Measurements from ENCODE around the gene AK9.

AK9 gene

DNA sequence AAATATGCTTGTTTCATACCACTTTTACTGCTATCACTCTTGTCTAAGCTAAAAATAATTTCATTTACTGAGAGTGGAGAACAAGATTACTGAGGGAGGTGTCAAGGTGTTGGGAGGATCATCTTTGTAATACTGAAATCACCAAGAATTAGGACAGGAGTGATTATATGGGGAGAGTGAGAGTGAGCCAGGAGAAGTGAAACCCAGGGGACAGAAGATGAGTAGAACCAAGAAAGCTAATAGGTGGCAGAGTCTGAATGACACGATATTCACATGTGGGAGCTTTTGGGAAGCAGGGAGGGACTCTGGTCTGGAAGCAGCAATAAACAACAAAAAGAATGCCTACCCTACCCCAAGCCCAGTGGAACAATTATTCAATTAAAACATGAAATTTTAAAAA, 58.6 kb downstream of the AK9 start (continued):
- TF ChIP-seq, protein P1, sequence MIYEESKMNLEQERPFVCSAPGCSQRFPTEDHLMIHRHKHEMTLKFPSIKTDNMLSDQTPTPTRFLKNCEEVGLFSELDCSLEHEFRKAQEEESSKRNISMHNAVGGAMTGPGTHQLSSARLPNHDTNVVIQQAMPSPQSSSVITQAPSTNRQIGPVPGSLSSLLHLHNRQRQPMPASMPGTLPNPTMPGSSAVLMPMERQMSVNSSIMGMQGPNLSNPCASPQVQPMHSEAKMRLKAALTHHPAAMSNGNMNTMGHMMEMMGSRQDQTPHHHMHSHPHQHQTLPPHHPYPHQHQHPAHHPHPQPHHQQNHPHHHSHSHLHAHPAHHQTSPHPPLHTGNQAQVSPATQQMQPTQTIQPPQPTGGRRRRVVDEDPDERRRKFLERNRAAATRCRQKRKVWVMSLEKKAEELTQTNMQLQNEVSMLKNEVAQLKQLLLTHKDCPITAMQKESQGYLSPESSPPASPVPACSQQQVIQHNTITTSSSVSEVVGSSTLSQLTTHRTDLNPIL (CRISPR knock-in tag; IDR thresholded peaks at IDR 0.05; ENCODE audit: low read depth) = no peak
- no peak for TF ChIP-seq ZFP3 (CRISPR knock-in tag; IDR thresholded peaks at IDR 0.05)
- no peak for TF ChIP-seq ISL1 (CRISPR knock-in tag; IDR thresholded peaks at IDR 0.05)
- TF ChIP-seq ZNF565 (CRISPR knock-in tag; conservative IDR thresholded peaks at IDR 0.05; ENCODE audit: low read depth) = no peak
- no peak for TF ChIP-seq ZC3H10 (CRISPR knock-in tag; IDR thresholded peaks at IDR 0.05)
- no peak for TF ChIP-seq OSR1 (CRISPR knock-in tag; IDR thresholded peaks at IDR 0.05)
- no peak for TF ChIP-seq ZNF70 (CRISPR knock-in tag; IDR thresholded peaks at IDR 0.05)
- no peak for TF ChIP-seq ZFP30 (CRISPR knock-in tag; IDR thresholded peaks at IDR 0.05)
- no peak for TF ChIP-seq BACH2 (CRISPR knock-in tag; IDR thresholded peaks at IDR 0.05; ENCODE audit: borderline replicate concordance)

DNA sequence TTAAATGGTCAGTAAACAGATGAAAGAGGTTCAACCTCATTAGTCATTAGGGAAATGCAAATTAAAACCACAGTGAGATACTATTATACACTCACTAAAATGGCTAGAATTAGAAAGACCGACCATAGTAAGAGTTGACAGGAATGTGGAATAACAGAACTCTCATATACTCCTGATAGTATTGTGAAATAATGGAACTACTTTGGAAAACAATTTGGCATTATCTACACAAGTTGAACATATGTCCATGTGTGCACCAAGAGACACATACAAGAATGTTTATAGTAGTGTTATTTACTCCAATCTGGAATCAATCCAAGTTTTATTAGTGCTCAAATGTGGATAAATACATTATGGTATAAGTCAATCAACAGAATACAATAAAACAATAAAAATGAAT, 59.6 kb downstream of the AK9 start:
- ATAC-seq = no peak
- TF ChIP-seq, protein P2, sequence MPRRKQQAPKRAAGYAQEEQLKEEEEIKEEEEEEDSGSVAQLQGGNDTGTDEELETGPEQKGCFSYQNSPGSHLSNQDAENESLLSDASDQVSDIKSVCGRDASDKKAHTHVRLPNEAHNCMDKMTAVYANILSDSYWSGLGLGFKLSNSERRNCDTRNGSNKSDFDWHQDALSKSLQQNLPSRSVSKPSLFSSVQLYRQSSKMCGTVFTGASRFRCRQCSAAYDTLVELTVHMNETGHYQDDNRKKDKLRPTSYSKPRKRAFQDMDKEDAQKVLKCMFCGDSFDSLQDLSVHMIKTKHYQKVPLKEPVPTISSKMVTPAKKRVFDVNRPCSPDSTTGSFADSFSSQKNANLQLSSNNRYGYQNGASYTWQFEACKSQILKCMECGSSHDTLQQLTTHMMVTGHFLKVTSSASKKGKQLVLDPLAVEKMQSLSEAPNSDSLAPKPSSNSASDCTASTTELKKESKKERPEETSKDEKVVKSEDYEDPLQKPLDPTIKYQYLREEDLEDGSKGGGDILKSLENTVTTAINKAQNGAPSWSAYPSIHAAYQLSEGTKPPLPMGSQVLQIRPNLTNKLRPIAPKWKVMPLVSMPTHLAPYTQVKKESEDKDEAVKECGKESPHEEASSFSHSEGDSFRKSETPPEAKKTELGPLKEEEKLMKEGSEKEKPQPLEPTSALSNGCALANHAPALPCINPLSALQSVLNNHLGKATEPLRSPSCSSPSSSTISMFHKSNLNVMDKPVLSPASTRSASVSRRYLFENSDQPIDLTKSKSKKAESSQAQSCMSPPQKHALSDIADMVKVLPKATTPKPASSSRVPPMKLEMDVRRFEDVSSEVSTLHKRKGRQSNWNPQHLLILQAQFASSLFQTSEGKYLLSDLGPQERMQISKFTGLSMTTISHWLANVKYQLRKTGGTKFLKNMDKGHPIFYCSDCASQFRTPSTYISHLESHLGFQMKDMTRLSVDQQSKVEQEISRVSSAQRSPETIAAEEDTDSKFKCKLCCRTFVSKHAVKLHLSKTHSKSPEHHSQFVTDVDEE (CRISPR knock-in tag; IDR thresholded peaks at IDR 0.05) = no peak
- TF ChIP-seq BACH2 (CRISPR knock-in tag; IDR thresholded peaks at IDR 0.05; ENCODE audit: borderline replicate concordance) (no peak), ZNF565 (CRISPR knock-in tag; conservative IDR thresholded peaks at IDR 0.05; ENCODE audit: low read depth) (no peak), RARB (CRISPR knock-in tag; IDR thresholded peaks at IDR 0.05) (no peak), ZNF8 (CRISPR knock-in tag; IDR thresholded peaks at IDR 0.05) (no peak), GLIS3 (CRISPR knock-in tag; IDR thresholded peaks at IDR 0.05) (no peak), ZFP30 (CRISPR knock-in tag; IDR thresholded peaks at IDR 0.05) (no peak)
- TF ChIP-seq, protein P3, sequence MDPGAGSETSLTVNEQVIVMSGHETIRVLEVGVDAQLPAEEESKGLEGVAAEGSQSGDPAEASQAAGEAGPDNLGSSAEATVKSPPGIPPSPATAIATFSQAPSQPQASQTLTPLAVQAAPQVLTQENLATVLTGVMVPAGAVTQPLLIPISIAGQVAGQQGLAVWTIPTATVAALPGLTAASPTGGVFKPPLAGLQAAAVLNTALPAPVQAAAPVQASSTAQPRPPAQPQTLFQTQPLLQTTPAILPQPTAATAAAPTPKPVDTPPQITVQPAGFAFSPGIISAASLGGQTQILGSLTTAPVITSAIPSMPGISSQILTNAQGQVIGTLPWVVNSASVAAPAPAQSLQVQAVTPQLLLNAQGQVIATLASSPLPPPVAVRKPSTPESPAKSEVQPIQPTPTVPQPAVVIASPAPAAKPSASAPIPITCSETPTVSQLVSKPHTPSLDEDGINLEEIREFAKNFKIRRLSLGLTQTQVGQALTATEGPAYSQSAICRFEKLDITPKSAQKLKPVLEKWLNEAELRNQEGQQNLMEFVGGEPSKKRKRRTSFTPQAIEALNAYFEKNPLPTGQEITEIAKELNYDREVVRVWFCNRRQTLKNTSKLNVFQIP (CRISPR knock-in tag; IDR thresholded peaks at IDR 0.05; ENCODE audit: borderline replicate concordance, low read depth) = no peak

DNA sequence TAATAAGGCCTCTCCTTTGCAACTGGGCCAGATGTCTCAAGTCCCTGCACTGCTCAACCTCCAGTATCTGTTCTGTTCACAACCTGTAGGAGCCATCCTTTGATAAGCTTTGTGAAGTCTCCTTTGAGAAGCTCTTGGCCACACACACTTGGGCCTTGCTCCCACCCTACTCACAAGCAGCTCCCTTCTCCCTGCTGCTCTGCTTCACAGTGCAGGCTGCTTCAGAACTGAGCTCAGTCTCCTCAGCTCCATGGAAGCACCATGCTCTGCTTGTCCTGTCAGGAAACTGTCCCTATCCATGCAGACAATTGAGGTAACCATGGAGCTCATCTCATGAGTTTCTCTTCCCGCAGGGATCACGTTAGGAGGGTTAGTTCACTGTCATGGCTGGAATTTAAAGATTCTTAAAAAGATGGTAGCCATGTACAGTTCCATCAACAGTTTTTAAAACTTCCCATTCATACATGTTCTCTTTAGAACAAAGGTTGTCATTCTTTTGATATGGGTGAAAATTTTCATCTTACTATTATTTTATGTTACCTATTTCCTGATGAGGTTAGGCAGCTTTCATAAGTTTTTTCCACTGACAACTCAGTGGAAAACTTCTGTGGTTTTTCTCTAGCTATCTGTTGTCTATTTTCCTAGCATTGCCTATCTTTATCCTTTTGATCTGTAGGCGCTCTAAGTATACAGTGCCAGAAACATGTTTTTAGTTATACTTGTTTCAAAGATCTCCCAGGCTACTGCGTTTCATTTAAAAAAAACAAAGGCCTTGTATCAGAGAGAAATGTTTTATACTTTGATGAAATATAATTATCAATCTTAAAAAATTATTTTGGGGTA, 62.6 kb downstream of the AK9 start:
- no peak for ATAC-seq
- no peak for TF ChIP-seq CSDC2 (CRISPR knock-in tag; IDR thresholded peaks at IDR 0.05)
- no peak for TF ChIP-seq ESRRG (CRISPR knock-in tag; IDR thresholded peaks at IDR 0.05)
- TF ChIP-seq RARB (CRISPR knock-in tag; IDR thresholded peaks at IDR 0.05) = no peak
- TF ChIP-seq OSR1 (CRISPR knock-in tag; IDR thresholded peaks at IDR 0.05) = no peak
- no peak for TF ChIP-seq ZC3H10 (CRISPR knock-in tag; IDR thresholded peaks at IDR 0.05)
- TF ChIP-seq, protein P3 (CRISPR knock-in tag; IDR thresholded peaks at IDR 0.05; ENCODE audit: borderline replicate concordance, low read depth) = no peak
- TF ChIP-seq ZNF70 (CRISPR knock-in tag; IDR thresholded peaks at IDR 0.05) = no peak
- TF ChIP-seq, protein P2 (CRISPR knock-in tag; IDR thresholded peaks at IDR 0.05) = no peak
- no peak for TF ChIP-seq ZFP3 (CRISPR knock-in tag; IDR thresholded peaks at IDR 0.05)
- TF ChIP-seq ZFP30 (CRISPR knock-in tag; IDR thresholded peaks at IDR 0.05) = no peak
- TF ChIP-seq TCF4 (CRISPR knock-in tag; IDR thresholded peaks at IDR 0.05; ENCODE audit: borderline replicate concordance) = no peak
- TF ChIP-seq SNAI2 (CRISPR knock-in tag; IDR thresholded peaks at IDR 0.05) = no peak
- TF ChIP-seq, protein P4, sequence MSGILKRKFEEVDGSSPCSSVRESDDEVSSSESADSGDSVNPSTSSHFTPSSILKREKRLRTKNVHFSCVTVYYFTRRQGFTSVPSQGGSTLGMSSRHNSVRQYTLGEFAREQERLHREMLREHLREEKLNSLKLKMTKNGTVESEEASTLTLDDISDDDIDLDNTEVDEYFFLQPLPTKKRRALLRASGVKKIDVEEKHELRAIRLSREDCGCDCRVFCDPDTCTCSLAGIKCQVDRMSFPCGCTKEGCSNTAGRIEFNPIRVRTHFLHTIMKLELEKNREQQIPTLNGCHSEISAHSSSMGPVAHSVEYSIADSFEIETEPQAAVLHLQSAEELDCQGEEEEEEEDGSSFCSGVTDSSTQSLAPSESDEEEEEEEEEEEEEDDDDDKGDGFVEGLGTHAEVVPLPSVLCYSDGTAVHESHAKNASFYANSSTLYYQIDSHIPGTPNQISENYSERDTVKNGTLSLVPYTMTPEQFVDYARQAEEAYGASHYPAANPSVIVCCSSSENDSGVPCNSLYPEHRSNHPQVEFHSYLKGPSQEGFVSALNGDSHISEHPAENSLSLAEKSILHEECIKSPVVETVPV (CRISPR knock-in tag; IDR thresholded peaks at IDR 0.05) = no peak
- TF ChIP-seq ZNF565 (CRISPR knock-in tag; conservative IDR thresholded peaks at IDR 0.05; ENCODE audit: low read depth) = no peak
- TF ChIP-seq, protein P1 (CRISPR knock-in tag; IDR thresholded peaks at IDR 0.05; ENCODE audit: low read depth) = no peak
- TF ChIP-seq ISL1 (CRISPR knock-in tag; IDR thresholded peaks at IDR 0.05) = no peak
- TF ChIP-seq, protein P5, sequence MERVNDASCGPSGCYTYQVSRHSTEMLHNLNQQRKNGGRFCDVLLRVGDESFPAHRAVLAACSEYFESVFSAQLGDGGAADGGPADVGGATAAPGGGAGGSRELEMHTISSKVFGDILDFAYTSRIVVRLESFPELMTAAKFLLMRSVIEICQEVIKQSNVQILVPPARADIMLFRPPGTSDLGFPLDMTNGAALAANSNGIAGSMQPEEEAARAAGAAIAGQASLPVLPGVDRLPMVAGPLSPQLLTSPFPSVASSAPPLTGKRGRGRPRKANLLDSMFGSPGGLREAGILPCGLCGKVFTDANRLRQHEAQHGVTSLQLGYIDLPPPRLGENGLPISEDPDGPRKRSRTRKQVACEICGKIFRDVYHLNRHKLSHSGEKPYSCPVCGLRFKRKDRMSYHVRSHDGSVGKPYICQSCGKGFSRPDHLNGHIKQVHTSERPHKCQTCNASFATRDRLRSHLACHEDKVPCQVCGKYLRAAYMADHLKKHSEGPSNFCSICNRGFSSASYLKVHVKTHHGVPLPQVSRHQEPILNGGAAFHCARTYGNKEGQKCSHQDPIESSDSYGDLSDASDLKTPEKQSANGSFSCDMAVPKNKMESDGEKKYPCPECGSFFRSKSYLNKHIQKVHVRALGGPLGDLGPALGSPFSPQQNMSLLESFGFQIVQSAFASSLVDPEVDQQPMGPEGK (CRISPR knock-in tag; IDR thresholded peaks at IDR 0.05; ENCODE audit: borderline replicate concordance) = no peak
- no peak for TF ChIP-seq ZNF8 (CRISPR knock-in tag; IDR thresholded peaks at IDR 0.05)

Measured in SK-N-SH treated with all-trans-retinoic acid at 6 μM for 48 hours (cell line).